OCI-LY1 (cell line): Measurements from ENCODE around the gene COL23A1.

Experiments used
- H2AFZ ChIP-seq: fragments of 200-600 bp; sonication (generic), shearing (Covaris generic); 2 replicates; pipeline ENCODE4 v1.6.0; 2014; ENCODE audit warnings: antibody characterized with exemption, mild to moderate bottlenecking, low read length
- H3F3A ChIP-seq: fragments of 200-600 bp; sonication (generic), shearing (Covaris generic); 2 replicates; pipeline ENCODE4 v1.6.0; 2014; ENCODE audit warnings: mild to moderate bottlenecking, antibody characterized with exemption, low read length, moderate library complexity; ENCODE audit not compliant: insufficient read depth
- H3K27ac ChIP-seq: fragments of 200-600 bp; sonication (generic); 2 replicates; pipeline ENCODE4 v1.5.1; 2014; ENCODE audit warnings: low read length, mixed run types, mild to moderate bottlenecking, low read depth; ENCODE audit not compliant: poor library complexity, severe bottlenecking
- H3K27me3 ChIP-seq: fragments of 200-600 bp; sonication (generic); 2 replicates; pipeline ENCODE4 v1.6.0; 2014; ENCODE audit warnings: antibody characterized with exemption, mild to moderate bottlenecking, low read length, moderate library complexity; ENCODE audit not compliant: insufficient read depth
- H3K36me3 ChIP-seq: fragments of 200-600 bp; sonication (generic); 2 replicates; pipeline ENCODE4 v1.6.1; 2014; ENCODE audit warnings: mild to moderate bottlenecking, antibody characterized with exemption, low read length, moderate library complexity, mixed read lengths; ENCODE audit not compliant: insufficient read depth
- H3K4me1 ChIP-seq: fragments of 200-600 bp; sonication (generic); 2 replicates; pipeline ENCODE4 v1.5.1; 2014; ENCODE audit warnings: mild to moderate bottlenecking, low read length, moderate library complexity; ENCODE audit not compliant: insufficient read depth, severe bottlenecking
- H3K4me2 ChIP-seq: fragments of 200-600 bp; sonication (generic), shearing (Covaris generic); 2 replicates; pipeline ENCODE4 v1.6.1; 2014; ENCODE audit warnings: low read length
- H3K4me3 ChIP-seq: fragments of 200-600 bp; sonication (generic); 2 replicates; pipeline ENCODE4 v1.5.1; 2014; ENCODE audit warnings: low read length, low read depth, mild to moderate bottlenecking, mixed read lengths; ENCODE audit not compliant: poor library complexity, severe bottlenecking
- H3K79me2 ChIP-seq: fragments of 200-600 bp; shearing (Covaris generic); 2 replicates; pipeline ENCODE4 v1.6.1; 2016; ENCODE audit warnings: mixed run types, low read length, mixed read lengths; ENCODE audit not compliant: insufficient read depth
- H3K9ac ChIP-seq: fragments of 200-600 bp; sonication (generic), shearing (Covaris generic); 2 replicates; pipeline ENCODE4 v1.6.1; 2014; ENCODE audit warnings: mild to moderate bottlenecking, low read length, mixed read lengths
- H3K9me2 ChIP-seq: fragments of 200-600 bp; sonication (generic), shearing (Covaris generic); 2 replicates; pipeline ENCODE4 v1.6.1; 2014; ENCODE audit warnings: low read depth, mild to moderate bottlenecking, low read length, mixed read lengths
- H3K9me3 ChIP-seq: fragments of 200-600 bp; shearing (Covaris generic); 2 replicates; pipeline ENCODE4 v1.6.1; 2014; ENCODE audit warnings: low read length, mixed read lengths
- H4K20me1 ChIP-seq: fragments of 200-600 bp; sonication (generic), shearing (Covaris generic); 2 replicates; pipeline ENCODE4 v1.6.0; 2016; ENCODE audit warnings: mild to moderate bottlenecking, low read length; ENCODE audit not compliant: insufficient read depth
- CTCF ChIP-seq: fragments of 200-600 bp; sonication (generic), shearing (Covaris generic); IDR thresholded peaks from 2 replicates; pipeline ENCODE4 v1.5.1; 2017; ENCODE audit warnings: mild to moderate bottlenecking, antibody characterized with exemption, low read length, moderate library complexity, mixed read lengths
- EZH2 ChIP-seq: fragments of 200-600 bp; sonication (generic), shearing (Covaris generic); IDR thresholded peaks from 2 replicates; pipeline ENCODE4 v1.8.0; 2017; ENCODE audit warnings: borderline replicate concordance, mixed run types, mild to moderate bottlenecking, antibody characterized with exemption, low read length, moderate library complexity, mixed read lengths

COL23A1 gene

GRCh38 chr5:178357121-178357521, 233.1 kb downstream of the COL23A1 start:
- Histone ChIP-seq H3K9ac (no peak overlapping the region), H3K9me2 (no peaks in the 10 kb centered on the region), H3K9me3 (no peaks in the 10 kb centered on the region), H3K36me3 (no peaks in the 10 kb centered on the region), H2AFZ (no peak overlapping the region), H3K4me2 (no peak overlapping the region), H3K79me2 (no peaks in the 10 kb centered on the region), H4K20me1 (no peaks in the 10 kb centered on the region), H3K4me1 (no peaks in the 10 kb centered on the region), H3K27ac (no peak overlapping the region), H3K4me3 (no peak overlapping the region), H3K27me3 (peaks cover 5% of the 10 kb centered on the region; the same call in 1 of the 2 replicates), H3F3A (no peaks in the 10 kb centered on the region)
- TF ChIP-seq EZH2 (no peak), CTCF (no peak)

GRCh38 chr5:178356431-178356872, 233.7 kb downstream of the COL23A1 start:
- Histone ChIP-seq H3K27ac (no peak overlapping the region), H3K9me3 (no peaks in the 10 kb centered on the region), H3K9ac (no peak overlapping the region), H2AFZ (no peak overlapping the region), H3K4me1 (no peaks in the 10 kb centered on the region), H3K36me3 (no peaks in the 10 kb centered on the region), H4K20me1 (no peaks in the 10 kb centered on the region), H3K9me2 (no peaks in the 10 kb centered on the region), H3K79me2 (no peaks in the 10 kb centered on the region), H3F3A (no peaks in the 10 kb centered on the region), H3K4me2 (no peak overlapping the region), H3K4me3 (no peak overlapping the region), H3K27me3 (peaks cover 5% of the 10 kb centered on the region; the same call in 1 of the 2 replicates)
- TF ChIP-seq CTCF = no peak
- TF ChIP-seq EZH2 = no peak

GRCh38 chr5:178355671-178356070, 234.5 kb downstream of the COL23A1 start:
- Histone ChIP-seq H3K9me3 (no peaks in the 10 kb centered on the region), H4K20me1 (no peaks in the 10 kb centered on the region), H3K27me3 (peaks cover 5% of the 10 kb centered on the region; the same call in 1 of the 2 replicates), H3K4me1 (no peaks in the 10 kb centered on the region), H3K9me2 (no peaks in the 10 kb centered on the region), H3K4me3 (no peak overlapping the region), H3K27ac (no peak overlapping the region), H3K4me2 (no peak overlapping the region), H3F3A (no peaks in the 10 kb centered on the region), H3K79me2 (no peaks in the 10 kb centered on the region), H2AFZ (no peak overlapping the region), H3K9ac (no peak overlapping the region), H3K36me3 (no peaks in the 10 kb centered on the region)
- no peak for TF ChIP-seq CTCF
- TF ChIP-seq EZH2 = no peak
